NCI-H82 treated with DMSO at 0.1 percent for 48 hours (cell line): ENCODE data around the gene PCDHGA10.
"Not testable (repeated sequence)": the region's sequence is repeated elsewhere in the genome, so short reads cannot be mapped to it uniquely, and the experiment has no call there.

Experiments
- DNase-seq: peaks from one replicate; lab custom pipeline; 2025; ENCODE audit not compliant: unreplicated experiment; lab: John Stamatoyannopoulos, UW

Gene PCDHGA10

DNA sequence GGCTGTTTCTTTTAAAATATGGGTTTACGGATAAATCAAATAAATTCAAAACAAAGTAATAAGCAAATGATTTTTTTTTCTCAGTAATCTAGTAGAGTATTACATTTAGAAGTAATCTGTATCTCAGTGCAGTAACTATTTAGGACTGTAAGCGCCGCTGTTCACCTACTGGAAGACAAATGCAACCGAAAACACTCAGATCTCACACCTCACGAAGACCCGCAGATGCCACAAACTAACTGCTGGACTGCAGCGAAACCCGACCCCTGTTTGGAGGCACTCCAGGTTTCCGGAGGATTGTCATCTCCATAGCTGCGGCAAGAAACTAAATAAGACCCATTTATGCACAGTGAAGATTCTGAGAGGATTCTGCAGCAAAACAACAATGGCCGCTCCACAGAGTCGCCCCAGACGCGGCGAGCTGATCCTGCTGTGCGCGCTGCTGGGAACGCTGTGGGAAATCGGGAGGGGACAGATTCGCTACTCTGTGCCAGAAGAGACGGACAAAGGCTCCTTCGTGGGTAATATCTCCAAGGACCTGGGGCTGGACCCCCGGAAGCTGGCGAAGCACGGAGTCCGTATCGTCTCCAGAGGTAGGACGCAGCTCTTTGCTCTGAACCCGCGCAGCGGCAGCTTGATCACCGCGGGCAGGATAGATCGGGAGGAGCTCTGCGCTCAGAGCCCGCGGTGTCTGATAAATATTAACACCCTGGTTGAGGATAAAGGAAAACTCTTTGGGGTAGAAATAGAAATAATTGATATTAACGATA, 20.2 kb upstream of the PCDHGA10 start, which contains the start of gene PCDHGA8:
Gene PCDHGA8, plus strand, starts transcription at position 205 of the 770 bp plus-strand sequence. Its CDS starts 181 bp downstream, at position 386.
- DNase-seq: no peak

DNA sequence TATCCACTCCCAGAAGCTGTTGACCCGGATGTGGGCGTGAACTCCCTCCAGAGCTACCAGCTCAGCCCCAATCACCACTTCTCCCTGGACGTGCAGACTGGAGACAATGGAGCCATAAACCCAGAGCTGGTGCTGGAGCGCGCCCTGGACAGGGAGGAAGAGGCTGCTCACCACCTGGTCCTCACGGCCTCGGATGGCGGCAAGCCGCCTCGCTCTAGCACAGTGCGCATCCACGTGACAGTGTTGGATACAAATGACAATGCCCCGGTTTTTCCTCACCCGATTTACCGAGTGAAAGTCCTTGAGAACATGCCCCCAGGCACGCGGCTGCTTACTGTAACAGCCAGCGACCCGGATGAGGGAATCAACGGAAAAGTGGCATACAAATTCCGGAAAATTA, 19.5 kb upstream of the PCDHGA10 start:
- no peak for DNase-seq

DNA sequence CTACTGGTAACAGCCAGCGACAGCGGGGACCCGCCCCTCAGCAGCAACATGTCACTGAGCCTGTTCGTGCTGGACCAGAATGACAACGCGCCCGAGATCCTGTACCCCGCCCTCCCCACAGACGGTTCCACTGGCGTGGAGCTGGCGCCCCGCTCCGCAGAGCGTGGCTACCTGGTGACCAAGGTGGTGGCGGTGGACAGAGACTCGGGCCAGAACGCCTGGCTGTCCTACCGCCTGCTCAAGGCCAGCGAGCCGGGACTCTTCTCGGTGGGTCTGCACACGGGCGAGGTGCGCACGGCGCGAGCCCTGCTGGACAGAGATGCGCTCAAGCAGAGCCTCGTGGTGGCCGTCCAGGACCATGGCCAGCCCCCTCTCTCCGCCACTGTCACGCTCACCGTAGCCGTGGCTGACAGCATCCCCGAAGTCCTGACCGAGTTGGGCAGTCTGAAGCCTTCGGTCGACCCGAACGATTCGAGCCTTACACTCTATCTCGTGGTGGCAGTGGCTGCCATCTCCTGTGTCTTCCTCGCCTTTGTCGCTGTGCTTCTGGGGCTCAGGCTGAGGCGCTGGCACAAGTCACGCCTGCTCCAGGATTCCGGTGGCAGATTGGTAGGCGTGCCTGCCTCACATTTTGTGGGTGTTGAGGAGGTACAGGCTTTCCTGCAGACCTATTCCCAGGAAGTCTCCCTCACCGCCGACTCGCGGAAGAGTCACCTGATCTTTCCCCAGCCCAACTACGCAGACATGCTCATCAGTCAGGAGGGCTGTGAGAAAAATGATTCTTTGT, 18.2 kb upstream of the PCDHGA10 start:
- not testable (repeated sequence) for DNase-seq

DNA sequence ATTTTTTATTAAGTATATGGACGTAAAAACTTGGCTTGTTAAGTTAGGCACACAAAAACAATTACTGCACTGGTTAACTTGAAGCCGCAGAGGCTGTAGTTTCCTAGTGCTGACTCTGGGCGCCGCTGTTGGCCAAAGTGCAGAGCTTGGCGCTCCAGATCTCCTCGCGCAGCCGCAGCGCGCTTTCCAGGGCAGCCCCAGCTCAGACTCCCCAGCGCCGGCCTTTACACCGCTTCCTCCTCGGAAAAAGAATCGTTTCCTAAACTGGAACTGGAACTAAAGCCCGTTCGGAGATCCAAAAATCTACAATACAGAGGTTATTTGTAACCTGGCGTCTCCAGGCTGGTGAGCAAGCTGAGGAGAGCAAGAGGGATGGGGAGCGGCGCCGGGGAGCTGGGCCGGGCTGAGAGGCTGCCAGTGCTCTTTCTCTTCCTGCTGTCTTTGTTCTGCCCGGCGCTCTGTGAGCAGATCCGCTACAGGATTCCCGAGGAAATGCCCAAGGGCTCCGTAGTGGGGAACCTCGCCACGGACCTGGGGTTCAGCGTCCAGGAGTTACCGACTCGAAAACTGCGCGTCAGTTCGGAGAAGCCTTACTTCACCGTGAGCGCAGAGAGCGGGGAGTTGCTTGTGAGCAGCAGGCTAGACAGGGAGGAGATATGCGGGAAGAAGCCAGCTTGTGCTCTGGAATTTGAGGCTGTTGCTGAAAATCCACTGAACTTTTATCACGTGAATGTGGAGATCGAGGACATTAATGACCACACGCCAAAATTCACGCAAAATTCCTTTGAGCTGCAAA, 14.8 kb upstream of the PCDHGA10 start, which contains the start of gene PCDHGB5:
Gene PCDHGB5, plus strand, starts transcription at position 192 of the 796 bp plus-strand sequence. Its CDS starts 181 bp downstream, at position 373.
- DNase-seq: not testable (repeated sequence)

DNA sequence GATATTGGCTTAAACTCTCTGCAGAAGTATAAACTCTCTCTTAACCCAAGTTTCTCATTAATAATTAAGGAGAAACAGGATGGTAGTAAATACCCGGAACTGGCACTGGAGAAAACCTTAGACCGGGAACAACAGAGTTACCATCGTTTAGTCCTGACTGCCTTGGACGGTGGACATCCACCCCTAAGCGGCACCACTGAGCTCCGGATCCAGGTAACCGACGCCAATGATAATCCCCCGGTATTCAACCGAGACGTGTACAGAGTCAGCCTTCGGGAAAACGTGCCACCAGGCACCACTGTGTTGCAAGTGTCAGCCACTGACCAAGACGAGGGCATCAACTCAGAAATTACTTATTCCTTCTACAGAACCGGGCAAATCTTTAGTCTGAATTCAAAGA, 14.2 kb upstream of the PCDHGA10 start:
- DNase-seq: no peak

DNA sequence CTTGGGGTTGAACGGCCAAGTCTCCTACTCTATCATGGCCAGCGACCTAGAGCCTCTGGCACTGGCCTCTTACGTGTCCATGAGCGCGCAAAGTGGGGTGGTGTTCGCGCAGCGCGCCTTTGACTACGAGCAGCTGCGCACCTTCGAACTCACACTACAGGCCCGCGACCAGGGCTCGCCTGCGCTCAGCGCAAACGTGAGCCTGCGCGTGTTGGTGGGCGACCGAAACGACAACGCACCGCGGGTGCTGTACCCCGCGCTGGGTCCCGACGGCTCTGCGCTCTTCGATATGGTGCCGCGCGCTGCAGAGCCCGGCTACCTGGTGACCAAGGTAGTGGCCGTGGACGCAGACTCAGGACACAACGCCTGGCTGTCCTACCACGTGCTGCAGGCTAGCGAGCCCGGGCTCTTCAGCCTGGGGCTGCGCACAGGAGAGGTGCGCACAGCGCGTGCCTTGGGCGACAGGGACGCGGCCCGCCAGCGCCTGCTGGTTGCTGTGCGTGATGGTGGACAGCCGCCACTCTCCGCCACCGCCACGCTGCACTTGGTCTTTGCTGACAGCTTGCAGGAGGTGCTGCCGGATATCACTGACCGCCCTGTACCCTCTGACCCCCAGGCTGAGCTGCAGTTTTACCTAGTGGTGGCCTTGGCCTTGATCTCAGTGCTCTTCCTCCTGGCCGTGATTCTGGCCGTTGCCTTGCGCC, 13.1 kb upstream of the PCDHGA10 start:
- no peak for DNase-seq

DNA sequence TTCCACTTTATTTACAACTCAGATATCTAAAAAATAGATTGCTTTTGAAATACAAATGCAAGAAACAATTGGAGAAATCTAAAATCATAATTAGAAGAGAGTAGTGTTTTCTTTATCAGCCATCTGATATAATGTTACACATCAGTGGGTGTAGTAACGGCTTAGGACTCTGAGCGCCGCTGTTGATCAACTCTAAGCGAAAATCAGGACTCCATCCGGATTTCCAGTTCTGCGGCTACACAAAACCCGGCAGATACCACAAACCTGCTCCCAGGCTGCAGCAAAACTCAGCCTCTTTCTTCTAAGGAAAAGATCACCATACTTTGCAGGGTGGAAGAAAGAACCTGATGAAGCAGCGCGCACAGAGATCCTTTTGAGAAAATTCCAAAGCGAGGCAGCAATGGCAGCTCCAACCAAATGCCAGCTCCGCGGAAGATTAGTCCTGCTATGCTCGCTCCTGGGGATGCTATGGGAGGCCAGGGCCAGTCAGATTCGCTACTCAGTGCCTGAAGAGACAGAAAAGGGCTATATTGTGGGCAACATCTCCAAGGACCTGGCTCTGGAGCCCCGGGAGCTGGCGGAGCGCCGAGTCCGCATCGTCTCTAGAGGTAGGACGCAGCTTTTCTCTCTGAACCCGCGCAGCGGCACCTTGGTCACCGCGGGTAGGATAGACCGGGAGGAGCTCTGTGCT, 10.1 kb upstream of the PCDHGA10 start, which contains the start of gene PCDHGA9:
Gene PCDHGA9, plus strand, starts transcription at position 226 of the 691 bp plus-strand sequence. Its CDS starts 175 bp downstream, at position 401.
- DNase-seq: no peak

DNA sequence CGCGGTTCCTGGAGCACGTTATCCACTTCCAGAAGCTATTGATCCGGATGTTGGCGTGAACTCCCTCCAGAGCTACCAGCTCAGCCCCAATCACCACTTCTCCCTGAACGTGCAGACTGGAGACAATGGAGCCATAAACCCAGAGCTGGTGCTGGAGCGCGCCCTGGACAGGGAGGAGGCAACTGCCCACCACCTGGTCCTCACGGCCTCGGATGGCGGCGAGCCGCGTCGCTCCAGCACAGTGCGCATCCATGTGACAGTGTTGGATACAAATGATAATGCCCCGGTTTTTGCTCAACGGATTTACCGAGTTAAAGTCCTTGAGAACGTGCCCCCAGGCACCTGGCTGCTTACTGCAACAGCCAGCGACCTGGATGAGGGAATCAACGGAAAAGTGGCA, 9.4 kb upstream of the PCDHGA10 start:
- DNase-seq: no peak

DNA sequence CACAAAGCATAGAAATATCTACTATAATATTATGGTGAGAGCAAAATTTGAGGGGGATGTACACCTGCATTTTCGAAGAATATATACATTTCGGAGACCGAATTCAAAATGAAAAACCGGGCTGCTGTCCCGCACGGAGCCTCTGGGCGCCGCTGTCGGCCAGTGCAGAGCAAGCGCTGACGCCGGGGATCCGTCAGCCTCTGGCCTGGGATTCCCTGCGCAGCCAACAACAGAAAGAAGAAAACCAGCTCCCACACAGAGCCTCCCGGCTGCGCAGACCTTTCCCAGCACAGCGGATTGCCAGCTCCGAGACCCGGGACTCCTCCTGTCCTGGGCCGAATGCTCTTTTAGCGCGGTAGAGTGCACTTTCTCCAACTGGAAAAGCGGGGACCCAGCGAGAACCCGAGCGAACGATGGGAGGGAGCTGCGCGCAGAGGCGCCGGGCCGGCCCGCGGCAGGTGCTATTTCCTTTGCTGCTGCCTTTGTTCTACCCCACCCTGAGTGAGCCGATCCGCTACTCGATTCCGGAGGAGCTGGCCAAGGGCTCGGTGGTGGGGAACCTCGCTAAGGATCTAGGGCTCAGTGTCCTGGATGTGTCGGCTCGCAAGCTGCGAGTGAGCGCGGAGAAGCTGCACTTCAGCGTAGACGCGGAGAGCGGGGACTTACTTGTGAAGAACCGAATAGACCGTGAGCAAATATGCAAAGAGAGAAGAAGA, 4.8 kb upstream of the PCDHGA10 start, which contains the start of gene PCDHGB6:
Gene PCDHGB6, plus strand, starts transcription at position 232 of the 716 bp plus-strand sequence. Its CDS starts 182 bp downstream, at position 414.
- not testable (repeated sequence) for DNase-seq

DNA sequence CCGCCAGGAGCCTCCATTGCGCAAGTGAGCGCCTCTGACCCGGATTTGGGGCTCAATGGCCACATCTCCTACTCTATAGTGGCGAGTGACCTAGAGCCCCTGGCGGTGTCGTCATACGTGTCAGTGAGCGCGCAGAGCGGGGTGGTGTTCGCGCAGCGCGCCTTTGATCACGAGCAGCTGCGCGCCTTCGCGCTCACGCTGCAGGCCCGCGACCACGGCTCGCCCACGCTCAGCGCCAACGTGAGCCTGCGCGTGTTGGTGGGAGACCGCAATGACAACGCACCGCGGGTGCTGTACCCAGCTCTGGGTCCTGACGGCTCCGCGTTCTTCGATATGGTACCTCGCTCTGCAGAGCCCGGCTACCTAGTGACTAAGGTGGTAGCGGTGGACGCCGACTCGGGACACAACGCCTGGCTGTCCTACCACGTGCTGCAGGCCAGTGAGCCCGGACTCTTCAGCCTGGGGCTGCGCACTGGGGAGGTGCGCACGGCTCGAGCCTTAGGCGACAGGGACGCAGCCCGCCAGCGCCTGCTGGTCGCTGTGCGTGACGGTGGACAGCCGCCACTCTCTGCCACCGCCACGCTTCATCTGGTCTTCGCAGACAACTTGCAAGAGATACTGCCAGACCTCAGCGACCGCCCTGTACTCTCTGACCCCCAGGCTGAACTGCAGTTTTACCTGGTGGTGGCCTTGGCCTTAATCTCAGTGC, 3.0 kb upstream of the PCDHGA10 start:
- no peak for DNase-seq

DNA sequence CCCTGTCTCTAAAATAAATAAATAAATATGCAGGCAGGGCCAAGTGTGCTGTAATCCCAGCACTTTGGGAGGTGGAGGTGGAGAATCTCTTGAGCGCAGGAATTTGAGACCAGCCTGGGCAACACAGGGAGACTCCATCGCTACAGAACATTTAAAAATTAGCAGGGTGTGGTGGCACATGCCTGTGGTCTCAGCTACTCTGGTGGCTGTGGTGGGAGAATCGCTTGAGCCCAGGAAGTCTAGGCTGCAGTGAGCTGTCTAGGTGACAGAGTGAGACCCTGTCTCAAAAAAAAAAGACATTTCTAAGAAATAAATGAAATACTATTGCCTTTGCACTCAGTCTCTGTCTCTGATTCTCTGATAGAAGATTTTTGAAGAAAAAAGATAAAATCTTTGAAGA, 1.2 kb upstream of the PCDHGA10 start:
- DNase-seq: no peak

DNA sequence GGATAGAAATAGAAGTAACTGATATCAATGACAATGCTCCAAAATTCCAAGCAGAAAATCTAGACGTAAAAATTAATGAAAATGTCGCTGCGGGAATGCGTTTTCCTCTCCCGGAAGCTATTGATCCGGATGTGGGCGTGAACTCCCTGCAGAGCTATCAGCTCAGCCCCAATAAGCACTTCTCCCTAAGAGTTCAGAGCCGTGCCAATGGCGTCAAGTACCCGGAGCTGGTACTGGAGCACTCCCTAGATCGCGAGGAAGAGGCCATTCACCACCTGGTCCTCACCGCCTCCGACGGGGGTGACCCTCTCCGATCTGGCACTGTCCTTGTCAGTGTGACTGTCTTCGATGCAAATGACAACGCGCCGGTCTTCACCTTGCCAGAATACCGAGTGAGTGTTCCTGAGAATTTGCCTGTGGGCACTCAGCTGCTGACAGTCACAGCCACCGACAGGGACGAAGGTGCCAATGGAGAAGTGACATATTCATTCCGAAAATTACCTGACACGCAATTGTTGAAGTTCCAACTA, 818 bp downstream of the PCDHGA10 start:
- no peak for DNase-seq

DNA sequence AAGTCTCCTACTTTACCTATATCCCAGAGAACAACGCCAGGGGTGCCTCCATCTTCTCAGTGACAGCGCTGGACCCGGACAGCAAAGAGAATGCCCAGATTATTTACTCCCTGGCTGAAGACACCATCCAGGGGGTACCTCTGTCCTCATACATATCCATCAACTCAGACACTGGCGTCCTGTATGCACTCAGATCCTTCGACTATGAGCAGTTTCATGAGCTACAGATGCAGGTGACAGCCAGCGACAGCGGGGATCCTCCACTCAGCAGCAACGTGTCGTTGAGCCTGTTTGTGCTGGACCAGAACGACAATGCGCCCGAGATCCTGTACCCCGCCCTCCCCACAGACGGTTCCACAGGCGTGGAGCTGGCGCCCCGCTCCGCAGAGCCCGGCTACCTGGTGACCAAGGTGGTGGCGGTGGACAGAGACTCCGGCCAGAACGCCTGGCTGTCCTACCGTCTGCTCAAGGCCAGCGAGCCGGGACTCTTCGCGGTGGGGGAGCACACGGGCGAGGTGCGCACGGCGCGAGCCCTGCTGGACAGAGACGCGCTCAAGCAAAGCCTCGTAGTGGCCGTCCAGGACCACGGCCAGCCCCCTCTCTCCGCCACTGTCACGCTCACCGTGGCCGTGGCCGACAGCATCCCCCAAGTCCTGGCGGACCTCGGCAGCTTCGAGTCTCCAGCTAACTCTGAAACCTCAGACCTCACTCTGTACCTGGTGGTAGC, 1.9 kb downstream of the PCDHGA10 start:
- not testable (repeated sequence) for DNase-seq

DNA sequence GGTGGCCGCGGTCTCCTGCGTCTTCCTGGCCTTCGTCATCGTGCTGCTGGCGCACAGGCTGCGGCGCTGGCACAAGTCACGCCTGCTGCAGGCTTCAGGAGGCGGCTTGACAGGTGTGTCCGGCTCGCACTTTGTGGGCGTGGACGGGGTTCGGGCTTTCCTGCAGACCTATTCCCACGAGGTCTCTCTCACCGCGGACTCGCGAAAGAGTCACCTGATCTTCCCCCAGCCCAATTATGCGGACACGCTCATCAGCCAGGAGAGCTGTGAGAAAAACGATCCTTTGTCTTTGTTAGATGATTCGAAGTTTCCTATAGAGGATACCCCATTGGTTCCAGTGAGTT, 2.5 kb downstream of the PCDHGA10 start:
- DNase-seq: not testable (repeated sequence)

DNA sequence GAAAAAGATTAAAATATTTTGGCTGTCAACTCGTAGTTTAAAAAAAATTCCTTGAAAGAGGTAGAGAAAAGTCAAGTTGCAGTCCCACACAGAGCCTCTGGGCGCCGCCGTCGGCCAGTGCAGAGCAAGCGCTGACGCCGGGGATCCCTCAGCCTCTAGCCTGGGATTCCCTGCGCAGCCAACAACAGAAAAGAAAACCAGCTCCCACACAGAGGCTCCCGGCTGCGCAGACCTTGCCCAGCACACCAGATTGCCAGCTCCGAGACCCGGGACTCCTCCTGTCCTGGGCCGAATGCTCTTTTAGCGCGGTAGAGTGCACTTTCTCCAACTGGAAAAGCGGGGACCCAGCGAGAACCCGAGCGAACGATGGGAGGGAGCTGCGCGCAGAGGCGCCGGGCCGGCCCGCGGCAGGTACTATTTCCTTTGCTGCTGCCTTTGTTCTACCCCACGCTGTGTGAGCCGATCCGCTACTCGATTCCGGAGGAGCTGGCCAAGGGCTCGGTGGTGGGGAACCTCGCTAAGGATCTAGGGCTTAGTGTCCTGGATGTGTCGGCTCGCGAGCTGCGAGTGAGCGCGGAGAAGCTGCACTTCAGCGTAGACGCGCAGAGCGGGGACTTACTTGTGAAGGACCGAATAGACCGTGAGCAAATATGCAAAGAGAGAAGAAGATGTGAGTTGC, 4.8 kb downstream of the PCDHGA10 start, which contains the start of gene PCDHGB7:
Gene PCDHGB7, plus strand, starts transcription at position 184 of the 679 bp plus-strand sequence. Its CDS starts 183 bp downstream, at position 367.
- not testable (repeated sequence) for DNase-seq

DNA sequence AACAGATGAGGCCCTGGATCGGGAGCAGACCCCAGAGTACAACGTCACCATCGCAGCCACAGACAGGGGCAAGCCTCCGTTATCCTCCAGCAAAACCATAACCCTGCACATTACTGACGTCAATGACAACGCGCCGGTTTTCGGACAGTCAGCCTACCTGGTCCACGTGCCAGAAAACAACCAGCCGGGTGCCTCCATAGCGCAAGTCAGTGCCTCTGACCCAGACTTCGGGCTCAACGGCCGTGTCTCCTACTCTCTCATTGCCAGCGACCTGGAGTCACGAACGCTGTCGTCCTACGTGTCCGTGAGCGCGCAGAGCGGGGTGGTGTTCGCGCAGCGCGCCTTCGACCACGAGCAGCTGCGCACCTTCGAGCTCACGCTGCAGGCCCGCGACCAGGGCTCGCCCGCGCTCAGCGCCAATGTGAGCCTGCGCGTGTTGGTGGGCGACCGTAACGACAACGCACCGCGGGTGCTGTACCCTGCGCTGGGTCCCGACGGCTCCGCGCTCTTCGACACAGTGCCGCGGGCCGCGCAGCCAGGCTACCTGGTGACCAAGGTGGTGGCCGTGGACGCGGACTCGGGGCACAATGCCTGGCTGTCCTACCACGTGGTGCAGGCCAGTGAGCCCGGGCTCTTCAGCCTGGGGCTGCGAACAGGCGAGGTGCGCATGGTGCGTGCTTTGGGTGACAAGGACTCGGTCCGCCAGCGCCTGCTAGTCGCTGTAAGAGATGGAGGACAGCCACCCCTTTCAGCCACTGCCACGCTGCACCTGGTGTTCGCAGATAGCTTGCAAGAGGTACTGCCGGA, 6.5 kb downstream of the PCDHGA10 start:
- no peak for DNase-seq
